ENCODE measurements around the gene HOXD4. TPM values are rescaled to one million over a fixed set of nuclear protein-coding genes. Genes with fewer than 3 reads are reported as not detected.
A peak's percentile ranks its signal among the peaks of the same experiment; 100 is the strongest.

Gene HOXD4
- total RNA-seq (2014; rRNA removed; shearing (Covaris generic)) = 0.29 and 5.9 TPM in 2 replicates

GRCh38 chr2:176151442-176152287 lies at the start of gene HOXD4:
Gene HOXD4 (plus strand): TSS chr2:176151550. CDS start chr2:176151634, 84 bp downstream.
- no peak within 1 kb of the TSS for H3K4me3 ChIP-seq
- no peaks in the 10 kb centered on the region for H3K4me1 ChIP-seq (replicated peaks)
- DNase-seq (ENCODE audit: low read depth in 1 of 2, low spot score in 2 of 2) = no peak
- peaks cover 14% of the 10 kb centered on the region; the same call in 1 of the 2 replicates for H3K36me3 ChIP-seq
- no peaks in the 10 kb centered on the region for H3K27me3 ChIP-seq (replicated peaks)
- H3K9me3 ChIP-seq (replicated peaks) = no peaks in the 10 kb centered on the region
- no peak within 1 kb of the TSS for H3K27ac ChIP-seq

- Histone ChIP-seq H3K9me3 (replicated peaks) (no peaks in the 10 kb centered on the region; the same call in 1 of the 2 replicates), H3K27me3 (replicated peaks) (peaks cover 33% of the 10 kb centered on the region), H3K4me3 (no peak overlapping the region), H3K27ac (no peak overlapping the region), H3K4me1 (replicated peaks) (peaks cover 20% of the 10 kb centered on the region), H3K36me3 (no peaks in the 10 kb centered on the region)
- no peak for DNase-seq (ENCODE audit: low read depth in 1 of 2, low spot score in 2 of 2)
Measured at GRCh38 chr2:176101842-176102241, 49.5 kb upstream of the HOXD4 start.

DNA sequence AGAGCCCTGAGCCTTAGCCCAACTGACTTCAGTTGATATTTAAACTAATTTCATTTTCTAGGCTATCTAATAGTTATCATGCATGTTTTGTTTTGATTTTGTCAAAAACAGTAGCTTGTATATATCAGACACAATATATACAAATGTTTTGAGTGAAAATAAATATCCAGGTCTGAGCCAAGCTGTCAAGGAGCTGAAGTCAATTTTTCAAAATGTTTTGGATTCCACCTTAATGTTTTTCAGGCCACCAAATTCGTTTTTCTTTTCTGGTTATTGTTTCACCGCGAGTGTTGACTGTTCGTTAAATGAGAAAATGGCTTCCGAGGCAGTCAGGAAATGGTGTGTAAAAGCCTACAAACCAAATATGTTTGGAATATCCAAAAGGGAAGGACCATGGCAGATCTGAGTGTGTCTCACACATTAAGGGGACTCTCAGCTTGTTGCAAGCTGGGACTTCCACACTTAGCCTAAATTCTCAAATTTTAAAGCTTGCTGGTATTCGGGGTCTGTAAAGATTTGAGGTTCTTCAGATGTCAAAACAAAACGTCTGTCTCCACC lies 49.0 kb upstream of the HOXD4 start:
- no peak overlapping the region for H3K4me3 ChIP-seq
- DNase-seq (ENCODE audit: low read depth in 1 of 2, low spot score in 2 of 2) = no peak
- no peaks in the 10 kb centered on the region for H3K36me3 ChIP-seq
- H3K9me3 ChIP-seq (replicated peaks) = peaks cover 4% of the 10 kb centered on the region; the same call in 1 of the 2 replicates
- peaks cover 20% of the 10 kb centered on the region for H3K4me1 ChIP-seq (replicated peaks)
- no peak overlapping the region for H3K27ac ChIP-seq
- peaks cover 38% of the 10 kb centered on the region for H3K27me3 ChIP-seq (replicated peaks)

GRCh38 chr2:176103194-176103593 lies 48.2 kb upstream of the HOXD4 start:
- Histone ChIP-seq H3K4me3 (no peak overlapping the region), H3K27me3 (replicated peaks) (peaks cover 41% of the 10 kb centered on the region), H3K9me3 (replicated peaks) (peaks cover 4% of the 10 kb centered on the region; the same call in 1 of the 2 replicates), H3K36me3 (no peaks in the 10 kb centered on the region), H3K4me1 (replicated peaks) (peaks cover 16% of the 10 kb centered on the region), H3K27ac (no peak overlapping the region)
- no peak for DNase-seq (ENCODE audit: low read depth in 1 of 2, low spot score in 2 of 2)

- no peak for DNase-seq (ENCODE audit: low read depth in 1 of 2, low spot score in 2 of 2)
- H3K4me3 ChIP-seq = no peak overlapping the region
- H3K27me3 ChIP-seq (replicated peaks) = peaks cover 37% of the 10 kb centered on the region
- no peaks in the 10 kb centered on the region for H3K36me3 ChIP-seq
- no peak overlapping the region for H3K27ac ChIP-seq
- H3K4me1 ChIP-seq (replicated peaks) = peaks cover 9% of the 10 kb centered on the region
- peaks cover 4% of the 10 kb centered on the region; the same call in 1 of the 2 replicates for H3K9me3 ChIP-seq (replicated peaks)
Measured at GRCh38 chr2:176103742-176104315, 47.5 kb upstream of the HOXD4 start.

GRCh38 chr2:176104316-176105077 lies 46.9 kb upstream of the HOXD4 start:
- H3K27me3 ChIP-seq (replicated peaks) = peaks cover 39% of the 10 kb centered on the region
- DNase-seq (ENCODE audit: low read depth in 1 of 2, low spot score in 2 of 2) = no peak

GRCh38 chr2:176105078-176105729 lies 46.1 kb upstream of the HOXD4 start:
- peaks cover 4% of the 10 kb centered on the region; the same call in 1 of the 2 replicates for H3K9me3 ChIP-seq (replicated peaks)
- peaks cover 44% of the 10 kb centered on the region for H3K27me3 ChIP-seq (replicated peaks)
- no peak overlapping the region for H3K27ac ChIP-seq
- H3K4me3 ChIP-seq = no peak overlapping the region
- no peaks in the 10 kb centered on the region for H3K36me3 ChIP-seq
- peaks cover 9% of the 10 kb centered on the region for H3K4me1 ChIP-seq (replicated peaks)
- no peak for DNase-seq (ENCODE audit: low read depth in 1 of 2, low spot score in 2 of 2)

More at GRCh38 chr2:176104316-176105077, 46.9 kb upstream of the HOXD4 start:
- Histone ChIP-seq H3K36me3 (no peaks in the 10 kb centered on the region), H3K4me1 (replicated peaks) (peaks cover 9% of the 10 kb centered on the region), H3K4me3 (no peak overlapping the region), H3K27ac (no peak overlapping the region), H3K9me3 (replicated peaks) (peaks cover 4% of the 10 kb centered on the region; the same call in 1 of the 2 replicates)

DNA sequence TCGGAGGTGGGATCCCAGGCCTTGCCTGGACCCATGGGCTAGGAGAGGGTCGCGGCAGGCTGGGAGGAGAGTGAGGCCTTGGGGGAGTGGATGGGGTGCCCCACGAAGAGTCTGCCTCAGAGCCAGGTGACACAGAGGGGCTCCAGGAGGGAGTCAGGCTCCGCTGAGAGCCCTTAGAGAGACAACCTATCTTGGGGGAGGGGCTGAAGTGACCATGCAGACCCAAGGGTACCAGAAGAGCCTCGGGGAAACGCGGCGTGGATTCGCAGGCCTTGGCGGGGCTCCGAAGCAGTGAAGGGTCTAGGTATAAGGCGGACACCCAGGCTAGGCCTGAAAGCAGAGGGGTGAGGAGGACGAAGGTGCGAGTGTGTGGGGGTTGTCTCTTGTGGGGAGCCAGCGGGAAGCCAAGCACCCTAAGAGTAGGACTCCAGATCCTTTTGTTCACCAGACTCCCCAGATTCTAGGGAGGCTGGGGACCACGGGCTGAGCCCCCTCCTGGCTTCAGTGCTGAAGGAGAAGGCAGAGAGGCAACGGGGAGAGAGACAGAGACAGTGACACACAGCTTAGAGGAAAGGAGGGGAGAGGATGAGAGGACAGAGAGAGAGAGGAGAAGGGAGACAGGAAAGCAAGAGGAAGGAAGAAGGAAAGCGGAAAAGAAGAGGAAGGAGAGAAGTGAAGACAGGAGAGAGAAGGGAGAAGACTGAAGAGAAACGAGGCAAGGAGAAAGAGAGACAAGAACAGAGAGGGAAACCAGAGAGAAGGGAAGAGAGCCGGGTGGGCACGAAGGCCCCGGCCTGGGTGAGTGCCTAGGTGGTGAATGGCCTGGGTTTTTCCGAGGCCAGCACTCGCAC lies 45.4 kb upstream of the HOXD4 start:
- DNase-seq (ENCODE audit: low read depth in 1 of 2, low spot score in 2 of 2) = no peak
- peaks cover 52% of the 10 kb centered on the region for H3K27me3 ChIP-seq (replicated peaks)
- no peak overlapping the region for H3K4me3 ChIP-seq

GRCh38 chr2:176106581-176107539 lies 44.5 kb upstream of the HOXD4 start, which contains the start of gene HOXD11:
Gene HOXD11 (plus strand): TSS chr2:176107280. CDS start chr2:176107356, 76 bp downstream.
- Histone ChIP-seq H3K27ac (no peak within 1 kb of the TSS), H3K9me3 (replicated peaks) (peaks cover 4% of the 10 kb centered on the region; the same call in 1 of the 2 replicates), H3K4me1 (replicated peaks) (peaks cover 9% of the 10 kb centered on the region), H3K36me3 (no peaks in the 10 kb centered on the region), H3K27me3 (replicated peaks) (peaks cover 60% of the 10 kb centered on the region), H3K4me3 (no peak within 1 kb of the TSS)
- peak in 1 of 2 experiments; percentile 19 for DNase-seq (ENCODE audit: low read depth in 1 of 2, low spot score in 2 of 2)

More for the DNA sequence above, 45.4 kb upstream of the HOXD4 start:
- Histone ChIP-seq H3K4me1 (replicated peaks) (peaks cover 9% of the 10 kb centered on the region), H3K27ac (no peak overlapping the region), H3K9me3 (replicated peaks) (peaks cover 4% of the 10 kb centered on the region; the same call in 1 of the 2 replicates), H3K36me3 (no peaks in the 10 kb centered on the region)

DNA sequence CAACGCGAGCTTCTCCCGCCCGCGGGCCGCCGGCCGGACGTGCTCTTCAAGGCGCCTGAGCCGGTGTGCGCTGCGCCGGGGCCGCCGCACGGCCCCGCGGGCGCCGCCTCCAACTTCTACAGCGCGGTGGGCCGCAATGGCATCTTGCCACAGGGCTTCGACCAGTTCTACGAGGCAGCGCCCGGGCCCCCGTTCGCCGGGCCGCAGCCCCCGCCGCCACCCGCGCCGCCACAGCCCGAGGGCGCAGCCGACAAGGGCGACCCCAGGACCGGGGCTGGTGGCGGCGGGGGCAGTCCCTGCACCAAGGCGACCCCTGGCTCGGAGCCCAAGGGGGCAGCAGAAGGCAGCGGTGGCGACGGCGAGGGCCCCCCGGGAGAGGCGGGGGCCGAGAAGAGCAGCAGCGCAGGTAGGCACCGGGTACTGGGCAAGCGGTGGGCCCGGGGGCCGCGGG lies 43.6 kb upstream of the HOXD4 start:
- H3K36me3 ChIP-seq = no peaks in the 10 kb centered on the region
- no peak overlapping the region for H3K27ac ChIP-seq
- peaks cover 65% of the 10 kb centered on the region for H3K27me3 ChIP-seq (replicated peaks)
- DNase-seq (ENCODE audit: low read depth in 1 of 2, low spot score in 2 of 2) = no peak
- no peak overlapping the region for H3K4me3 ChIP-seq
- H3K9me3 ChIP-seq (replicated peaks) = peaks cover 4% of the 10 kb centered on the region; the same call in 1 of the 2 replicates
- H3K4me1 ChIP-seq (replicated peaks) = peaks cover 9% of the 10 kb centered on the region

DNA sequence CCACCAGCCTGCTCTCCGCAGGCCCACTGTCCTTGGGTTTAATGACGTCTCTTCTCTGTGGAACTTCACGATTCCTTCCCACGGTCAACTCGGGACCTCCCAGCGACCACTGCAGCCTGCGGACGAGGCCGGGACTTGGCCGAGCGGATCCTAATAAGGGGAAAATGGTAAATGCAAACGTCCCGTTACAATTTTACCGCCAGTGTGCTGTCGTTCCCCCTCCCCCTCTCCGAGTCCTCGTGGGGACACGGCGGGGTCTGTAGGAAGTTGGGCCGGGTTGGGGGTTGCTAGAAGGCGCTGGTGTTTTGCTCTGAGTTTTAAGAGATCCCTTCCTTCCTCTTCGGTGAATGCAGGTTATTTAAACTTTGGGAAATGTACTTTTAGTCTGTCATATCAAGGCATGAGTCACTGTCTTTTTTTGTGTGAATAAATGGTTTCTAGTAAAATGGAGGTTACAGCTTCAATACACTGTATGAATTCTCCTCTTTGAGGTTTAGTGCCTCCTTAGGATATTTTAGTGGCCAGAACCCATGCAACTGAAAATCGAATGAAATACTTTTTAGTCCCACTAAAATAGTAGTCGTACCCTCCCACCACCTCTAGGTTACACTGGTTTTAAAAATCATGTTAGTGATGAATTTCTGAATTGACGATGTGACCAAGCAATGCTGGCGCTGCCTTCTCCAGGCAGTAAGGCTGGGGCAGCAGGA lies 42.0 kb upstream of the HOXD4 start:
- H3K27ac ChIP-seq = no peak overlapping the region
- H3K4me1 ChIP-seq (replicated peaks) = peaks cover 9% of the 10 kb centered on the region
- H3K36me3 ChIP-seq = no peaks in the 10 kb centered on the region
- H3K4me3 ChIP-seq = no peak overlapping the region
- H3K9me3 ChIP-seq (replicated peaks) = peaks cover 4% of the 10 kb centered on the region; the same call in 1 of the 2 replicates
- peaks cover 73% of the 10 kb centered on the region for H3K27me3 ChIP-seq (replicated peaks)
- no peak for DNase-seq (ENCODE audit: low read depth in 1 of 2, low spot score in 2 of 2)

Data from SJSA1 (cell line).